Epithelial cell of proximal tubule (primary cell): ENCODE measurements around the gene PRDM16. TPM values are rescaled to one million over a fixed set of nuclear protein-coding genes. Genes with fewer than 3 reads are reported as not detected.

Experiments
- DNase-seq: peaks from one replicate; pipeline ENCODE4 v3.0.0-alpha.2; 2011; ENCODE audit warnings: low read depth
- H3K4me3 ChIP-seq: 2 replicates; pipeline ENCODE4 v1.5.1; 2011; ENCODE audit warnings: low read depth, mild to moderate bottlenecking, low read length
- total RNA-seq: library from RNA; depleted of rRNA; stranded (reverse); fragments of >200 nt; gene quantifications from 2 replicates; pipeline ENCODE4 v1.2.3, GENCODE V29; 2015
- TF ChIP-seq, protein P1 (sequence below): conservative IDR thresholded peaks from 2 replicates; pipeline ENCODE4 v1.5.1; 2012; ENCODE audit warnings: low read depth, mild to moderate bottlenecking, low read length

Gene PRDM16
- total RNA-seq, 1 donor from 2014 or later, result 0.06 TPM

GRCh38 chr1:3471356-3472087 lies 402.5 kb downstream of the PRDM16 start:
- no peak overlapping the region for H3K4me3 ChIP-seq
- no peak for DNase-seq
- TF ChIP-seq, protein P1, sequence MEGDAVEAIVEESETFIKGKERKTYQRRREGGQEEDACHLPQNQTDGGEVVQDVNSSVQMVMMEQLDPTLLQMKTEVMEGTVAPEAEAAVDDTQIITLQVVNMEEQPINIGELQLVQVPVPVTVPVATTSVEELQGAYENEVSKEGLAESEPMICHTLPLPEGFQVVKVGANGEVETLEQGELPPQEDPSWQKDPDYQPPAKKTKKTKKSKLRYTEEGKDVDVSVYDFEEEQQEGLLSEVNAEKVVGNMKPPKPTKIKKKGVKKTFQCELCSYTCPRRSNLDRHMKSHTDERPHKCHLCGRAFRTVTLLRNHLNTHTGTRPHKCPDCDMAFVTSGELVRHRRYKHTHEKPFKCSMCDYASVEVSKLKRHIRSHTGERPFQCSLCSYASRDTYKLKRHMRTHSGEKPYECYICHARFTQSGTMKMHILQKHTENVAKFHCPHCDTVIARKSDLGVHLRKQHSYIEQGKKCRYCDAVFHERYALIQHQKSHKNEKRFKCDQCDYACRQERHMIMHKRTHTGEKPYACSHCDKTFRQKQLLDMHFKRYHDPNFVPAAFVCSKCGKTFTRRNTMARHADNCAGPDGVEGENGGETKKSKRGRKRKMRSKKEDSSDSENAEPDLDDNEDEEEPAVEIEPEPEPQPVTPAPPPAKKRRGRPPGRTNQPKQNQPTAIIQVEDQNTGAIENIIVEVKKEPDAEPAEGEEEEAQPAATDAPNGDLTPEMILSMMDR, result peak; percentile 45

- H3K4me3 ChIP-seq, result no peak overlapping the region
- TF ChIP-seq, protein P1, result no peak
- DNase-seq, result no peak
Measured at GRCh38 chr1:3472088-3472850, 403.3 kb downstream of the PRDM16 start.

DNA sequence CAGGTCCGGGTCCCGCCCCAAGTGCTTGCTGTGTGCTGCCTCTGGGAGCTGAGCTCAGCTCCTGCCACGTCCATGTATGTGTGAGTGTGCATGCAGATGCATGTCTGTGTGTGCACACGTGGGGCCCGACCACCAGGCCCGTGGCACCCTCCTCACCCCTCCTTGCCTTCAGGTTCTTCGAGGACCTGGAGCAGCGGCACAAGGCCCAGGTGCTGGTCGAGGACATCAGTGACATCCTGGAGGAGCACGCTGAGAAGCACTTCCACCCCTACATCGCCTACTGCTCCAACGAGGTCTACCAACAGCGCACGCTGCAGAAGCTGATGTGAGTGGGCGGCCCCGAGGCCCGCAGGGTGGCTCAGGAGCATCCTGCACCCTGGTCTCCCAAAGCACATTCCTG lies 403.9 kb downstream of the PRDM16 start:
- DNase-seq, result no peak
- H3K4me3 ChIP-seq, result no peak overlapping the region
- TF ChIP-seq, protein P1, result no peak

DNA sequence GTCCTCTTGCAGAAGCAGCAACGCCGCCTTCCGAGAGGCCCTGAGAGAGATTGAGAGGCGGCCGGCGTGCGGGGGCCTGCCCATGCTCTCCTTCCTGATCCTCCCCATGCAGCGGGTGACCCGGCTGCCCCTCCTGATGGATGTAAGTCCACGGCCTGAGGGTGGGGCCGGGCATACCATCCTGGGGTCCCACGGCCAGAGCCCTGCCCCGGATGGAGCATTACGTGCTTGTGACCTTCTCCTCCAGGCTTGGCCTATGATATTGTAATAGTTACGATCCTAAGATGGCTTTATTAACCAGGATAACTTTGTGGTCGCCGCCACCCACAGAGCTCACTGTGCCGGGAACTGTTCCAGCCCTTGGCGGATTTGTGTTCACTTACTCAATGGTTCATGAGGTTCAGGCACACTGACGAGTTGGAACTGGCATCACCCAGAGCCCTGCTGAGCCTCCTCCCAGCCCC lies 404.4 kb downstream of the PRDM16 start:
- TF ChIP-seq, protein P1, result no peak
- no peak overlapping the region for H3K4me3 ChIP-seq
- no peak for DNase-seq

DNA sequence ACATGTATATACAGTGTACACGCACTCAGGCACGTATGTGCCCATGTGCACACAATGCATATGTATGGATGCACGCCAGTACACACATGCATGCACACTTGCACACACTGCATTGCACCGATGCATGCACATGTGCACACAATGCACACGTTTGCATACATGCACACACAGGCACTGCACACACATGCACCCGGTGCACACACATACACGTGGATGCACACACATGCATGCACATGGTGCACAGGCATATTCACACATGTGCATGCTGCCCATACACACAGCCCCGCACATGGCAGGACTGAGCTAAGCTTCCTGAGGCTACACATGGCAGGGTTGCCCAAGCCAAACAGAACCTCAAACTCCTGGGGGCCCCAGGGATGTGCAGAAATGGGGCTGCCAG lies 405.0 kb downstream of the PRDM16 start:
- no peak for DNase-seq
- no peak overlapping the region for H3K4me3 ChIP-seq
- TF ChIP-seq, protein P1, result no peak

DNA sequence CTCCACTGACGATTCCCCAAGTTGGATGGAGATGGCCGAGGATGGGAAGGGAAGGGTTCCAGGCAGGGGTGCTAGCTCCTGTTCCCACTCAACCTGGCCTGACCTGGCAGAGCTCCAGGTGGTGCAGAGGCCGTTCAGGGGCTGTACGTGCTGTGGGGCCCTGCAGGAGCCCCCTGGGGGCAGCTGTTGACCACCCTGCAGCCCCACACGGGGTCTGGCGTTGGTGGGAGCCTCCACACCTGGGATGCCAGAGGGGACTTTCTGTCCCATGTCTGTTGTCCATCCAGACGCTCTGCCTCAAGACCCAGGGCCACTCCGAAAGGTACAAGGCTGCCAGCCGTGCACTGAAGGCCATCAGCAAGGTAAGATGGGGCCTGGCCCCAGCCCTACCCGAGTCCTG lies 405.4 kb downstream of the PRDM16 start:
- TF ChIP-seq, protein P1, result no peak
- DNase-seq, result no peak
- no peak overlapping the region for H3K4me3 ChIP-seq
